Uterus (tissue), 4 donors: ENCODE data around the gene KDM4C. TPM values are rescaled to one million over a fixed set of nuclear protein-coding genes. Genes with fewer than 3 reads are reported as not detected.
"Not testable (repeated sequence)": the region's sequence is repeated elsewhere in the genome, so short reads cannot be mapped to it uniquely, and the experiment has no call there.

Source experiments
- DNase-seq, 2 donors: peaks; one replicate each; pipeline ENCODE4 v3.0.0-alpha.2; 2019 to 2020
- H3K27ac ChIP-seq, 2 donors: fragments of 200-600 bp; sonication (generic); 1 replicate in 1 of 2; 2 replicates in 1 of 2; pipeline ENCODE4 v1.5.1; 2016 to 2018
- H3K27me3 ChIP-seq, 2 donors: fragments of 200-600 bp; sonication (generic); one replicate each; pipeline ENCODE4 v1.5.1; 2018 to 2019; ENCODE audit warnings: control low read depth in 1 of 2
- H3K36me3 ChIP-seq, 2 donors: fragments of 200-600 bp; sonication (generic); one replicate each; pipeline ENCODE4 v1.5.1; 2019; ENCODE audit warnings: control low read depth in 1 of 2
- H3K4me1 ChIP-seq, 2 donors: fragments of 200-600 bp; sonication (generic); one replicate each; pipeline ENCODE4 v1.5.1; 2018 to 2019; ENCODE audit warnings: control low read depth in 1 of 2
- H3K4me3 ChIP-seq, 2 donors: fragments of 200-600 bp; sonication (generic); 1 replicate in 1 of 2; 2 replicates in 1 of 2; pipeline ENCODE4 v1.5.1; 2018 to 2019; ENCODE audit warnings: mild to moderate bottlenecking in 1 of 2
- H3K9me3 ChIP-seq, 2 donors: fragments of 200-600 bp; sonication (generic); one replicate each; pipeline ENCODE4 v1.5.1; 2019; ENCODE audit warnings: control low read depth in 1 of 2
- CTCF ChIP-seq, 4 experiments: fragments of 200-600 bp in 2 of 4; fragments of 450-650 bp in 2 of 4; sonication (generic) in 2 of 4; IDR thresholded peaks; one replicate each; pipeline ENCODE4 v1.5.1; 2016 to 2019; ENCODE audit warnings: antibody characterized with exemption in 4 of 4, mild to moderate bottlenecking in 2 of 4, moderate library complexity in 1 of 4
- POLR2A ChIP-seq, 2 donors: fragments of 450-650 bp; IDR thresholded peaks; one replicate each; pipeline ENCODE4 v1.6.1; 2016; ENCODE audit warnings: antibody characterized with exemption in 2 of 2, mild to moderate bottlenecking in 1 of 2, moderate library complexity in 1 of 2
- intact Hi-C: fragments of 100-400 bp; cut with DNase I; formaldehyde crosslinking; loops from one replicate; pipeline ENCODE4 v1.15.1; 2023; ENCODE audit warnings: low total_unique reads
- total RNA-seq, 4 donors: library from RNA; depleted of rRNA in 3 of 4; stranded (reverse); fragments of >200 nt in 3 of 4; gene quantifications; one replicate each; pipeline versions ENCODE4 v1.1.0 to v1.2.4, GENCODE V29; 2014 to 2023
- donor health status: DM: yes; HTN: yes; CAD: no.

Gene KDM4C
- total RNA-seq, 4 donors from 2014 or later: 29.1 to 61.4 (median 45.5) TPM

GRCh38 chr9:6782981-6783380 is 25.2 kb downstream of the KDM4C start:
- DNase-seq: no peak
- TF ChIP-seq POLR2A (IDR thresholded peaks at IDR 0.05) (no peak), CTCF (IDR thresholded peaks at IDR 0.05) (no peak)

GRCh38 chr9:6783753-6784152 is 26.0 kb downstream of the KDM4C start:
- no peak for TF ChIP-seq POLR2A (IDR thresholded peaks at IDR 0.05)
- TF ChIP-seq CTCF (IDR thresholded peaks at IDR 0.05): no peak
- DNase-seq: no peak
- no peaks in the 10 kb centered on the region for H3K27me3 ChIP-seq
- intact Hi-C loops: no loop called here
- H3K27ac ChIP-seq: no peak overlapping the region
- no peaks in the 10 kb centered on the region for H3K36me3 ChIP-seq
- H3K4me3 ChIP-seq: no peak overlapping the region
- H3K4me1 ChIP-seq: no peaks in the 10 kb centered on the region
- no peaks in the 10 kb centered on the region for H3K9me3 ChIP-seq

More at GRCh38 chr9:6782981-6783380, 25.2 kb downstream of the KDM4C start:
- Histone ChIP-seq H3K36me3 (no peaks in the 10 kb centered on the region), H3K27me3 (no peaks in the 10 kb centered on the region), H3K9me3 (no peaks in the 10 kb centered on the region), H3K4me3 (no peak overlapping the region), H3K27ac (no peak overlapping the region), H3K4me1 (no peaks in the 10 kb centered on the region)
- intact Hi-C loops: no loop called here

GRCh38 chr9:6785682-6786081 is 27.9 kb downstream of the KDM4C start:
- TF ChIP-seq CTCF (IDR thresholded peaks at IDR 0.05) (no peak), POLR2A (IDR thresholded peaks at IDR 0.05) (no peak)
- no peaks in the 10 kb centered on the region for H3K9me3 ChIP-seq

GRCh38 chr9:6787793-6788161 is 30.0 kb downstream of the KDM4C start:
- no peaks in the 10 kb centered on the region for H3K27me3 ChIP-seq
- H3K9me3 ChIP-seq: no peaks in the 10 kb centered on the region
- no peak for DNase-seq
- no peak overlapping the region for H3K4me3 ChIP-seq
- no peaks in the 10 kb centered on the region for H3K4me1 ChIP-seq
- no peak overlapping the region for H3K27ac ChIP-seq
- H3K36me3 ChIP-seq: no peaks in the 10 kb centered on the region
- TF ChIP-seq POLR2A (IDR thresholded peaks at IDR 0.05): no peak
- intact Hi-C loops: no loop called here

More at GRCh38 chr9:6785682-6786081, 27.9 kb downstream of the KDM4C start:
- Histone ChIP-seq H3K27me3 (no peaks in the 10 kb centered on the region), H3K27ac (no peak overlapping the region), H3K4me3 (no peak overlapping the region), H3K36me3 (no peaks in the 10 kb centered on the region), H3K4me1 (no peaks in the 10 kb centered on the region)
- intact Hi-C loops: no loop called here
- DNase-seq: no peak

- intact Hi-C loops: no loop called here
- Histone ChIP-seq H3K27ac (no peak overlapping the region), H3K4me3 (no peak overlapping the region), H3K27me3 (no peaks in the 10 kb centered on the region), H3K9me3 (no peaks in the 10 kb centered on the region), H3K4me1 (no peaks in the 10 kb centered on the region), H3K36me3 (no peaks in the 10 kb centered on the region)
- DNase-seq: no peak
- no peak for TF ChIP-seq POLR2A (IDR thresholded peaks at IDR 0.05)
- no peak for TF ChIP-seq CTCF (IDR thresholded peaks at IDR 0.05)
Observed at GRCh38 chr9:6788162-6789016, 30.6 kb downstream of the KDM4C start.

- DNase-seq, H3K27me3 ChIP-seq, H3K4me1 ChIP-seq, intact Hi-C loops, H3K27ac ChIP-seq, H3K9me3 ChIP-seq, H3K4me3 ChIP-seq, H3K36me3 ChIP-seq: not testable (repeated sequence)
Observed at GRCh38 chr9:6789017-6789338, 31.2 kb downstream of the KDM4C start.
